Ishikawa (cell line): ENCODE results near the gene MAGI2.

ENCODE experiments used
- CEBPB ChIP-seq: IDR thresholded peaks from 2 replicates; pipeline ENCODE4 v1.6.1; 2012
- EGR1 ChIP-seq: IDR thresholded peaks from 2 replicates; pipeline ENCODE4 v1.6.1; 2012
- EP300 ChIP-seq: IDR thresholded peaks from 2 replicates; pipeline ENCODE4 v1.6.1; 2012; ENCODE audit warnings: borderline replicate concordance
- TEAD4 ChIP-seq: IDR thresholded peaks from 2 replicates; pipeline ENCODE4 v1.6.1; 2012
- YY1 ChIP-seq: IDR thresholded peaks from 2 replicates; pipeline ENCODE4 v1.6.1; 2012; ENCODE audit warnings: low read depth
- TF ChIP-seq, protein P1 (sequence below): IDR thresholded peaks from 2 replicates; pipeline ENCODE4 v1.6.1; 2012

DNA sequence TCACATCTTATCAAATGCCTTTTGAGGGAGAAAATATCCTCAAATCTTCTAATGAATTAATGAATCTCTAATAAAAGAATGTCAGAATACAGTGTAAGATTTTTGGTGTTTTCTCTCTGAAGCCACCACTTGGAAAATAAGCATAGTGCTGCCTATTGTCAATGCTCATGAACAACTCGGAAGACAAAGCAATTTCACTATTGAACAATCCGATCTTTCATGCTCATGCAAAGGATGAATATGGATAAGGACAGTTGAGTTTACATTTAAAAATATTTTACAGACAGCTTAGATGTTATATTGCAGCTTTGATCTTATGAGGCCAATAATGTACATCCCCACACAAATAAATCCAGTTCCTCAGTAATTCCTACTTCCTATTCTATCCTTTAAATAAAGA is 40.6 kb downstream of the MAGI2 start:
- TF ChIP-seq EP300 (no peak), TEAD4 (no peak), EGR1 (no peak), CEBPB (no peak), YY1 (no peak)
- TF ChIP-seq, protein P1, sequence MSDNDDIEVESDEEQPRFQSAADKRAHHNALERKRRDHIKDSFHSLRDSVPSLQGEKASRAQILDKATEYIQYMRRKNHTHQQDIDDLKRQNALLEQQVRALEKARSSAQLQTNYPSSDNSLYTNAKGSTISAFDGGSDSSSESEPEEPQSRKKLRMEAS: no peak
